Measurements from ENCODE around the gene CDC7. TPM values are rescaled to one million over a fixed set of nuclear protein-coding genes. Genes with fewer than 3 reads are reported as not detected.
A peak's percentile ranks its signal among the peaks of the same experiment; 100 is the strongest.

The CDC7 gene
- total and polyA plus RNA-seq, 2 experiments from 2014 or later = 26.6 to 44.0 TPM

DNA sequence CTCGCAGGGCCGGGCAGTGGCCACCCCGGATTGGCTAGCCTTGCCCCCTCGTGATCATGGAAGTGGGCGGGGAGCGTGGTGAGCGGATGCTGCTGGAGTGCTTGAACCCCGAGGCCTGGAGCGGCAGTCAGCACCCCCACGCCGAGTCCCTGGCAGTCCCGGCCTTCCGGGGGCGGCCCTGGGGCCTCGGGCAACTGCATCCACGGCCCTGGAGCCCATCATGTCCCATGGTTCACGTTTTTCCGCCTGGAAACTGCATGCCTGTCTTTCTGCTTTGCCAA is 45.6 kb downstream of the CDC7 start:
- Histone ChIP-seq H2AFZ (peak overlapping the region; percentile 95), H3K4me1 (ENCODE audit: insufficient read depth) (no peaks in the 10 kb centered on the region), H3K27me3 (ENCODE audit: insufficient read depth) (no peaks in the 10 kb centered on the region), H3K9me2 (ENCODE audit: insufficient read depth) (no peaks in the 10 kb centered on the region), H3K27ac (ENCODE audit: low read depth) (no peak overlapping the region), H3K36me3 (ENCODE audit: insufficient read depth) (no peaks in the 10 kb centered on the region), H3K4me3 (no peak overlapping the region), H3K4me2 (no peak overlapping the region), H4K20me1 (replicated peaks; ENCODE audit: insufficient read depth) (no peaks in the 10 kb centered on the region), H3K79me2 (replicated peaks; ENCODE audit: insufficient read depth) (no peaks in the 10 kb centered on the region), H3F3A (replicated peaks; ENCODE audit: low read depth) (no peaks in the 10 kb centered on the region)
- H3K36me3 Mint-ChIP-seq (ENCODE audit: low read depth) = no peaks in the 10 kb centered on the region
- TF ChIP-seq EZH2phosphoT487 (IDR thresholded peaks at IDR 0.05; ENCODE audit: unreplicated experiment) (no peak), ZNF331 (CRISPR knock-in tag; IDR thresholded peaks at IDR 0.05; ENCODE audit: low read depth) (no peak), ETS1 (IDR thresholded peaks at IDR 0.05) (no peak), CREB1 (CRISPR knock-in tag; IDR thresholded peaks at IDR 0.05; ENCODE audit: low read depth) (no peak), STAT1 (IDR thresholded peaks at IDR 0.05; ENCODE audit: unreplicated experiment) (no peak), EZH2 (IDR thresholded peaks at IDR 0.05; ENCODE audit: low read depth, unreplicated experiment) (no peak), ZNF114 (CRISPR knock-in tag; IDR thresholded peaks at IDR 0.05) (no peak), REST (IDR thresholded peaks at IDR 0.05; ENCODE audit: unreplicated experiment) (no peak), JUNB (IDR thresholded peaks at IDR 0.05; ENCODE audit: unreplicated experiment) (no peak), POLR2AphosphoS5 (IDR thresholded peaks at IDR 0.05; ENCODE audit: low read depth) (no peak)
- TF ChIP-seq, protein P1, sequence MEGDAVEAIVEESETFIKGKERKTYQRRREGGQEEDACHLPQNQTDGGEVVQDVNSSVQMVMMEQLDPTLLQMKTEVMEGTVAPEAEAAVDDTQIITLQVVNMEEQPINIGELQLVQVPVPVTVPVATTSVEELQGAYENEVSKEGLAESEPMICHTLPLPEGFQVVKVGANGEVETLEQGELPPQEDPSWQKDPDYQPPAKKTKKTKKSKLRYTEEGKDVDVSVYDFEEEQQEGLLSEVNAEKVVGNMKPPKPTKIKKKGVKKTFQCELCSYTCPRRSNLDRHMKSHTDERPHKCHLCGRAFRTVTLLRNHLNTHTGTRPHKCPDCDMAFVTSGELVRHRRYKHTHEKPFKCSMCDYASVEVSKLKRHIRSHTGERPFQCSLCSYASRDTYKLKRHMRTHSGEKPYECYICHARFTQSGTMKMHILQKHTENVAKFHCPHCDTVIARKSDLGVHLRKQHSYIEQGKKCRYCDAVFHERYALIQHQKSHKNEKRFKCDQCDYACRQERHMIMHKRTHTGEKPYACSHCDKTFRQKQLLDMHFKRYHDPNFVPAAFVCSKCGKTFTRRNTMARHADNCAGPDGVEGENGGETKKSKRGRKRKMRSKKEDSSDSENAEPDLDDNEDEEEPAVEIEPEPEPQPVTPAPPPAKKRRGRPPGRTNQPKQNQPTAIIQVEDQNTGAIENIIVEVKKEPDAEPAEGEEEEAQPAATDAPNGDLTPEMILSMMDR (conservative IDR thresholded peaks at IDR 0.05; ENCODE audit: low read depth in 2 of 2) = no peak
- TF ChIP-seq, protein P2, sequence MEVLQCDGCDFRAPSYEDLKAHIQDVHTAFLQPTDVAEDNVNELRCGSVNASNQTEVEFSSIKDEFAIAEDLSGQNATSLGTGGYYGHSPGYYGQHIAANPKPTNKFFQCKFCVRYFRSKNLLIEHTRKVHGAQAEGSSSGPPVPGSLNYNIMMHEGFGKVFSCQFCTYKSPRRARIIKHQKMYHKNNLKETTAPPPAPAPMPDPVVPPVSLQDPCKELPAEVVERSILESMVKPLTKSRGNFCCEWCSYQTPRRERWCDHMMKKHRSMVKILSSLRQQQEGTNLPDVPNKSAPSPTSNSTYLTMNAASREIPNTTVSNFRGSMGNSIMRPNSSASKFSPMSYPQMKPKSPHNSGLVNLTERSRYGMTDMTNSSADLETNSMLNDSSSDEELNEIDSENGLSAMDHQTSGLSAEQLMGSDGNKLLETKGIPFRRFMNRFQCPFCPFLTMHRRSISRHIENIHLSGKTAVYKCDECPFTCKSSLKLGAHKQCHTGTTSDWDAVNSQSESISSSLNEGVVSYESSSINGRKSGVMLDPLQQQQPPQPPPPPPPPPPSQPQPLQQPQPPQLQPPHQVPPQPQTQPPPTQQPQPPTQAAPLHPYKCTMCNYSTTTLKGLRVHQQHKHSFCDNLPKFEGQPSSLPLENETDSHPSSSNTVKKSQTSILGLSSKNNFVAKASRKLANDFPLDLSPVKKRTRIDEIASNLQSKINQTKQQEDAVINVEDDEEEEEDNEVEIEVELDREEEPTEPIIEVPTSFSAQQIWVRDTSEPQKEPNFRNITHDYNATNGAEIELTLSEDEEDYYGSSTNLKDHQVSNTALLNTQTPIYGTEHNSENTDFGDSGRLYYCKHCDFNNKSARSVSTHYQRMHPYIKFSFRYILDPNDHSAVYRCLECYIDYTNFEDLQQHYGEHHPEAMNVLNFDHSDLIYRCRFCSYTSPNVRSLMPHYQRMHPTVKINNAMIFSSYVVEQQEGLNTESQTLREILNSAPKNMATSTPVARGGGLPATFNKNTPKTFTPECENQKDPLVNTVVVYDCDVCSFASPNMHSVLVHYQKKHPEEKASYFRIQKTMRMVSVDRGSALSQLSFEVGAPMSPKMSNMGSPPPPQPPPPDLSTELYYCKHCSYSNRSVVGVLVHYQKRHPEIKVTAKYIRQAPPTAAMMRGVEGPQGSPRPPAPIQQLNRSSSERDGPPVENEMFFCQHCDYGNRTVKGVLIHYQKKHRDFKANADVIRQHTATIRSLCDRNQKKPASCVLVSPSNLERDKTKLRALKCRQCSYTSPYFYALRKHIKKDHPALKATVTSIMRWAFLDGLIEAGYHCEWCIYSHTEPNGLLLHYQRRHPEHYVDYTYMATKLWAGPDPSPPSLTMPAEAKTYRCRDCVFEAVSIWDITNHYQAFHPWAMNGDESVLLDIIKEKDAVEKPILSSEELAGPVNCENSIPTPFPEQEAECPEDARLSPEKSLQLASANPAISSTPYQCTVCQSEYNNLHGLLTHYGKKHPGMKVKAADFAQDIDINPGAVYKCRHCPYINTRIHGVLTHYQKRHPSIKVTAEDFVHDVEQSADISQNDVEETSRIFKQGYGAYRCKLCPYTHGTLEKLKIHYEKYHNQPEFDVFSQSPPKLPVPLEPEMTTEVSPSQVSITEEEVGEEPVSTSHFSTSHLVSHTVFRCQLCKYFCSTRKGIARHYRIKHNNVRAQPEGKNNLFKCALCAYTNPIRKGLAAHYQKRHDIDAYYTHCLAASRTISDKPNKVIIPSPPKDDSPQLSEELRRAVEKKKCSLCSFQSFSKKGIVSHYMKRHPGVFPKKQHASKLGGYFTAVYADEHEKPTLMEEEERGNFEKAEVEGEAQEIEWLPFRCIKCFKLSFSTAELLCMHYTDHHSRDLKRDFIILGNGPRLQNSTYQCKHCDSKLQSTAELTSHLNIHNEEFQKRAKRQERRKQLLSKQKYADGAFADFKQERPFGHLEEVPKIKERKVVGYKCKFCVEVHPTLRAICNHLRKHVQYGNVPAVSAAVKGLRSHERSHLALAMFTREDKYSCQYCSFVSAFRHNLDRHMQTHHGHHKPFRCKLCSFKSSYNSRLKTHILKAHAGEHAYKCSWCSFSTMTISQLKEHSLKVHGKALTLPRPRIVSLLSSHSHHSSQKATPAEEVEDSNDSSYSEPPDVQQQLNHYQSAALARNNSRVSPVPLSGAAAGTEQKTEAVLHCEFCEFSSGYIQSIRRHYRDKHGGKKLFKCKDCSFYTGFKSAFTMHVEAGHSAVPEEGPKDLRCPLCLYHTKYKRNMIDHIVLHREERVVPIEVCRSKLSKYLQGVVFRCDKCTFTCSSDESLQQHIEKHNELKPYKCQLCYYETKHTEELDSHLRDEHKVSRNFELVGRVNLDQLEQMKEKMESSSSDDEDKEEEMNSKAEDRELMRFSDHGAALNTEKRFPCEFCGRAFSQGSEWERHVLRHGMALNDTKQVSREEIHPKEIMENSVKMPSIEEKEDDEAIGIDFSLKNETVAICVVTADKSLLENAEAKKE (CRISPR knock-in tag; IDR thresholded peaks at IDR 0.05) = no peak
- H3K27me3 Mint-ChIP-seq (ENCODE audit: insufficient read depth, low read depth, poor library complexity) = peaks cover 4% of the 10 kb centered on the region
- H3K4me3 Mint-ChIP-seq = no peak overlapping the region
- DNase-seq (ENCODE audit: low spot score) (no peak), ATAC-seq (peak; percentile 32)
- H3K27ac Mint-ChIP-seq = no peak overlapping the region
- no peaks in the 10 kb centered on the region for H3K9me3 Mint-ChIP-seq
- peaks cover 6% of the 10 kb centered on the region for H3K4me1 Mint-ChIP-seq
